C4-2B (cell line): ENCODE measurements around the gene SPOCK1.

Experiments used
- CTCF ChIP-seq: fragments of 450-650 bp; conservative IDR thresholded peaks from 2 replicates; pipeline ENCODE4 v1.5.1; 2017; ENCODE audit warnings: mild to moderate bottlenecking
- ZFX ChIP-seq: fragments of 450-650 bp; IDR thresholded peaks from 2 replicates; pipeline ENCODE4 v1.6.1; 2017

- no peak for TF ChIP-seq ZFX
- TF ChIP-seq CTCF = no peak
Observed at GRCh38 chr5:137470921-137471220, 28.3 kb downstream of the SPOCK1 start.
